ENCODE data around the gene DIS3L2.
A peak's percentile ranks its signal among the peaks of the same experiment; 100 is the strongest.
"Not testable (repeated sequence)": the region's sequence is repeated elsewhere in the genome, so short reads cannot be mapped to it uniquely, and the experiment has no call there.

The DIS3L2 gene

GRCh38 chr2:232299927-232300674, 338.6 kb downstream of the DIS3L2 start:
- DNase-seq (ENCODE audit: low read depth) = no peak

- no peak for DNase-seq (ENCODE audit: low read depth)
Observed at GRCh38 chr2:232300894-232301387, 339.4 kb downstream of the DIS3L2 start.

GRCh38 chr2:232304236-232304635, 342.7 kb downstream of the DIS3L2 start:
- DNase-seq (ENCODE audit: low read depth) = no peak

GRCh38 chr2:232306741-232307305, 345.3 kb downstream of the DIS3L2 start:
- DNase-seq (ENCODE audit: low read depth) = no peak

- DNase-seq (ENCODE audit: low read depth) = no peak
Observed at GRCh38 chr2:232307854-232308253, 346.3 kb downstream of the DIS3L2 start.

GRCh38 chr2:232308986-232309385, 347.5 kb downstream of the DIS3L2 start:
- DNase-seq (ENCODE audit: low read depth) = no peak

GRCh38 chr2:232309592-232309991, 348.1 kb downstream of the DIS3L2 start:
- DNase-seq (ENCODE audit: low read depth) = no peak

- peak; percentile 27 for DNase-seq (ENCODE audit: low read depth)
Observed at GRCh38 chr2:232310121-232310520, 348.6 kb downstream of the DIS3L2 start.

GRCh38 chr2:232310696-232311095, 349.2 kb downstream of the DIS3L2 start:
- DNase-seq (ENCODE audit: low read depth) = no peak

GRCh38 chr2:232313645-232314044, 352.1 kb downstream of the DIS3L2 start:
- DNase-seq (ENCODE audit: low read depth) = not testable (repeated sequence)

GRCh38 chr2:232315049-232315922, 353.8 kb downstream of the DIS3L2 start:
- peak; percentile 63 for DNase-seq (ENCODE audit: low read depth)

- no peak for DNase-seq (ENCODE audit: low read depth)
Observed at GRCh38 chr2:232315923-232316299, 354.4 kb downstream of the DIS3L2 start.

GRCh38 chr2:232316461-232317330, 355.2 kb downstream of the DIS3L2 start:
- DNase-seq (ENCODE audit: low read depth) = no peak

GRCh38 chr2:232318169-232318855, 356.8 kb downstream of the DIS3L2 start:
- DNase-seq (ENCODE audit: low read depth) = no peak

- no peak for DNase-seq (ENCODE audit: low read depth)
Observed at GRCh38 chr2:232319067-232319802, 357.7 kb downstream of the DIS3L2 start.

GRCh38 chr2:232319803-232320442, 358.4 kb downstream of the DIS3L2 start:
- no peak for DNase-seq (ENCODE audit: low read depth)

- no peak for DNase-seq (ENCODE audit: low read depth)
Observed at GRCh38 chr2:232320443-232320803, 358.9 kb downstream of the DIS3L2 start.

- DNase-seq (ENCODE audit: low read depth) = peak; percentile 66
Observed at GRCh38 chr2:232321156-232321816, 359.8 kb downstream of the DIS3L2 start.

GRCh38 chr2:232321817-232322559, 360.5 kb downstream of the DIS3L2 start:
- no peak for DNase-seq (ENCODE audit: low read depth)
